ENCODE results near the gene SUSD5.

Gene SUSD5

GRCh38 chr3:33218446-33219174 lies at the start of gene SUSD5:
Gene SUSD5, minus strand, starts transcription at chr3:33218810. Its CDS starts 13 bp downstream, at chr3:33218797.
- no peak for TF ChIP-seq CTCF (IDR thresholded peaks at IDR 0.05; ENCODE audit: low read depth, low read length, missing control alignments)
- DNase-seq (ENCODE audit: low read depth): no peak
- H3K4me3 ChIP-seq (ENCODE audit: low read depth, low read length): no peak within 1 kb of the TSS

GRCh38 chr3:33260104-33260503 lies 41.5 kb upstream of the SUSD5 start:
- no peak for DNase-seq (ENCODE audit: low read depth)
- no peak for TF ChIP-seq CTCF (IDR thresholded peaks at IDR 0.05; ENCODE audit: low read depth, low read length, missing control alignments)
- H3K4me3 ChIP-seq (ENCODE audit: low read depth, low read length): no peak overlapping the region

GRCh38 chr3:33256249-33256648 lies 37.6 kb upstream of the SUSD5 start:
- DNase-seq (ENCODE audit: low read depth): no peak
- no peak overlapping the region for H3K4me3 ChIP-seq (ENCODE audit: low read depth, low read length)
- TF ChIP-seq CTCF (IDR thresholded peaks at IDR 0.05; ENCODE audit: low read depth, low read length, missing control alignments): no peak

GRCh38 chr3:33250712-33251111 lies 32.1 kb upstream of the SUSD5 start:
- TF ChIP-seq CTCF (IDR thresholded peaks at IDR 0.05; ENCODE audit: low read depth, low read length, missing control alignments): no peak
- DNase-seq (ENCODE audit: low read depth): no peak
- H3K4me3 ChIP-seq (ENCODE audit: low read depth, low read length): no peak overlapping the region

- TF ChIP-seq CTCF (IDR thresholded peaks at IDR 0.05; ENCODE audit: low read depth, low read length, missing control alignments): no peak
- no peak overlapping the region for H3K4me3 ChIP-seq (ENCODE audit: low read depth, low read length)
- no peak for DNase-seq (ENCODE audit: low read depth)
Measured at GRCh38 chr3:33246786-33247185, 28.2 kb upstream of the SUSD5 start.

GRCh38 chr3:33240261-33240660 lies 21.7 kb upstream of the SUSD5 start:
- no peak for TF ChIP-seq CTCF (IDR thresholded peaks at IDR 0.05; ENCODE audit: low read depth, low read length, missing control alignments)
- no peak overlapping the region for H3K4me3 ChIP-seq (ENCODE audit: low read depth, low read length)
- DNase-seq (ENCODE audit: low read depth): no peak

- TF ChIP-seq CTCF (IDR thresholded peaks at IDR 0.05; ENCODE audit: low read depth, low read length, missing control alignments): no peak
- no peak overlapping the region for H3K4me3 ChIP-seq (ENCODE audit: low read depth, low read length)
- DNase-seq (ENCODE audit: low read depth): no peak
Measured at GRCh38 chr3:33238923-33239322, 20.3 kb upstream of the SUSD5 start.
